ENCODE results near the gene TMCO1.
"Not testable (repeated sequence)": the region's sequence is repeated elsewhere in the genome, so short reads cannot be mapped to it uniquely, and the experiment has no call there.

The TMCO1 gene

GRCh38 chr1:165686971-165687433 is 81.7 kb downstream of the TMCO1 start:
- no peak for DNase-seq (ENCODE audit: low spot score)

GRCh38 chr1:165686121-165686970 is 82.3 kb downstream of the TMCO1 start:
- DNase-seq (ENCODE audit: low spot score) = no peak

GRCh38 chr1:165683848-165684485 is 84.7 kb downstream of the TMCO1 start:
- no peak for DNase-seq (ENCODE audit: low spot score)

GRCh38 chr1:165680773-165681172 is 87.9 kb downstream of the TMCO1 start:
- not testable (repeated sequence) for DNase-seq (ENCODE audit: low spot score)

- DNase-seq (ENCODE audit: low spot score) = no peak
Measured at GRCh38 chr1:165680303-165680702, 88.4 kb downstream of the TMCO1 start.

- no peak for DNase-seq (ENCODE audit: low spot score)
Measured at GRCh38 chr1:165679282-165680036, 89.2 kb downstream of the TMCO1 start.

- DNase-seq (ENCODE audit: low spot score) = peak; percentile 10
Measured at GRCh38 chr1:165678509-165678908, 90.2 kb downstream of the TMCO1 start.
